ENCODE measurements around the gene CTCFL.
"Not testable (repeated sequence)": the region's sequence is repeated elsewhere in the genome, so short reads cannot be mapped to it uniquely, and the experiment has no call there.

Gene CTCFL

GRCh38 chr20:57483287-57484050 is 41.5 kb downstream of the CTCFL start:
- no peak for DNase-seq (ENCODE audit: low read depth in 2 of 2, low spot score in 1 of 2)

DNA sequence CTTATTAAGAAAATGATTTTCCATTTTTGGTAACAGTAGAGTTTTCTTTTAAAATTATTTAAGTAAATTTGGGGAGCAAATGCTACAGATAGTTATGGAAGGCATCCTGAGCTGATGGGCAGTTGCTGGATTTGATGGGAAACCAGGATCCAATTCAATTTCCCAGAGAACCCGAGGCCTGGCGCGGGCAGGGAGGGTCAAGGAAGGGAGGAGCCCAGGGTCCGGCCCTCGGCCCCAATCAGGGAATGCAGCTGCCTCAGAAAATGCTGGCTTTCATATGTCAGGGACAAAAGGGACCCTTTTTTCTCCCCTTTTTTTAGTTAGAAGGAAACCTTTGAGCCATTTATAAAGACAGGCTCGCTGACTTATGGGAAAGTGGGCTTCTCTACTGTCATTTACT is 42.1 kb downstream of the CTCFL start:
- DNase-seq (ENCODE audit: low read depth in 2 of 2, low spot score in 1 of 2), result no peak

- no peak for DNase-seq (ENCODE audit: low read depth in 2 of 2, low spot score in 1 of 2)
Measured at GRCh38 chr20:57482148-57482547, 42.8 kb downstream of the CTCFL start.

GRCh38 chr20:57481281-57481711 is 43.6 kb downstream of the CTCFL start:
- no peak for DNase-seq (ENCODE audit: low read depth in 2 of 2, low spot score in 1 of 2)

GRCh38 chr20:57480444-57481160 is 44.3 kb downstream of the CTCFL start:
- DNase-seq (ENCODE audit: low read depth in 2 of 2, low spot score in 1 of 2), result no peak

GRCh38 chr20:57479196-57479595 is 45.7 kb downstream of the CTCFL start:
- DNase-seq (ENCODE audit: low read depth in 2 of 2, low spot score in 1 of 2), result no peak

DNA sequence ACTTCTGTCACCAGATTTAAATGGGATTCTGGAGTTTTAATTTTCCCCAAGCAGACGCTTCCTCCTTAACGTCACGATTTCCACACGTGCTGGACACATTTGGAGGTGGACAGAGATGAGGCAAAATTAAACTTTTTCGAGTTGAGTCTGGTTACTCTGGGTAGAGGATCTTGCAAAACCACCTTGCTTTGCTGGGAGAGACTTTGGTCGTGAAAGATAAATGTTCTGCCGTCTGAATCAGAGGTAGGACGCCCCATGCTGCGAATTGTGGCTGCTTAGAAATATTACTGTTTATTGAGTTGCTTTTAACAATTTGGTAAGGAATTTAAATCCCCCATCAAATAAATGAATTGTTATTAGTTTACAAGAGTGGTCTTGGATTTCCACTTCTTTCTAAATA is 46.8 kb downstream of the CTCFL start:
- no peak for DNase-seq (ENCODE audit: low read depth in 2 of 2, low spot score in 1 of 2)

GRCh38 chr20:57476641-57477461 is 48.1 kb downstream of the CTCFL start:
- no peak for DNase-seq (ENCODE audit: low read depth in 2 of 2, low spot score in 1 of 2)

DNA sequence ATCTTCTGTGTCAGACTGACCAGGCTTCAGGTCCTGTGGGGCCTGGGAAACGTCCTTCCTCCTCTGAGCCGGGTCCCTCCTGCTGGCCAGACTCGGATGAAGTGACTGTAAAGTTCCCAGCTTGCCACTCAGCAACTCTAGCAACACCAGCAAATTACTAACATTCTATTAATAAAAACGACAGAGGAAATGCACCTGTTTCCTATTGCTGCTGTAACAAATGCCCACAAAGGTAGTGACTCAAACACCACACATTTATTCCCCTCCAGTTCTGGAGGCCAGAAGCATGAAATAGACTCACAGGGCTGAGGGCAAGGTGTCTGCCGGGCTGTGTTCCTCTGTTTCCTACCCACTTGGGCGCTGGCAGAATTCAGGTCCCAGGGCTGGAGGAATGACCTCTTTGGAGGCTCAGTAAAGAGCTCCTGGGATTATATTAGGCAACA is 48.8 kb downstream of the CTCFL start:
- DNase-seq (ENCODE audit: low read depth in 2 of 2, low spot score in 1 of 2), result no peak

DNA sequence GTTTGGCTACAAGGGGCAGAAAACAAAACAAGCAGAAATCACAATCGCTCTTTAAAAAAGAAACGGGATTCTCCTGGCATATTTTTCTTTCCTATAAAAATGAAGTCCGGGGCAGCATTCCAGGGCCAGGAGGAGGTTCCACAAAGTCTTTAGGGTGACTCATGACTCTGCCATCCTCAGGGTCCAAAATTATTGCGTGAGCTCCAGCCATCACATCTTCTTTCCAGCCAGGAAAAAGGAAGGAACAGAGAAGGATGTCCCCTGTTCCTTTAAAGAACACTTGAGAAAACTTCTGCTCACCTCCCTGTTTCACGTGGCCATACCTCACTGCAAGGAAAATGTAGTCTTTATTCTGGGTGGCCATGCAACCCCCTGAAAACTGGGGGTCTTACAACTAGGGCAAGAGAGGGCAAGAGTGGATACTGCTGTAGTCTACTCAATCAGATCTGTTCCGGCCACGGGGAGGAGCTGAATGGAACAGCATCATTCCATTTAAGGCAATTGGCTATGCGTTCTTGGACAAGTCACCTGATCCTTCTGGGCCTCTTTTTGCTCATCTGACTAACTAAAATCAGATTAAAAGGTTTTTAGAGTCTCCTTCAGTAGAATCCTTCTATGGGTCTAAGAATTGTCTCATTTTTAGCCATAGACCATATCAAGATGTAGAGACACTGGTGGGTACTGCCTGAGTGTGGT is 49.4 kb downstream of the CTCFL start:
- no peak for DNase-seq (ENCODE audit: low read depth in 2 of 2, low spot score in 1 of 2)

DNA sequence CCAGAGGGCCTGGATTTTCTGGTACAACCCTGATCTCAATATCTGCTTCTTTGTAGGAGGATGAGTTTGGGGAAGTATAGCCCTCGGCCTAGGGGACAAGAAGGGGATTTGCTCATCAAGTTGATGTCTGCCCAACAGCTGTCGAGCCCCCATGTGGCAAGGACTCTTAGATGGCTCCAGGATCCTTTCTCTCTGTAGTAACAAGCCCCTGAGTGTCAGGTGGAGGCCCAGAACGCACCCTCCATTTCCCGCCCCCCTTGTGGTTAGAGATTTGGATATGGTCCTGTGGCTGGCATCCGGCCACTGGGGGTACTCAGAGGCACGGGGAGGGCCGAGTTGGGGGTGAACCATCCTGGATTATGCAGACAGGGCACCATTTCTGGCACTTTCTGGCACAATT is 50.1 kb downstream of the CTCFL start:
- no peak for DNase-seq (ENCODE audit: low read depth in 2 of 2, low spot score in 1 of 2)

GRCh38 chr20:57474205-57474604 is 50.7 kb downstream of the CTCFL start:
- no peak for DNase-seq (ENCODE audit: low read depth in 2 of 2, low spot score in 1 of 2)

GRCh38 chr20:57473246-57474048 is 51.5 kb downstream of the CTCFL start:
- no peak for DNase-seq (ENCODE audit: low read depth in 2 of 2, low spot score in 1 of 2)

DNA sequence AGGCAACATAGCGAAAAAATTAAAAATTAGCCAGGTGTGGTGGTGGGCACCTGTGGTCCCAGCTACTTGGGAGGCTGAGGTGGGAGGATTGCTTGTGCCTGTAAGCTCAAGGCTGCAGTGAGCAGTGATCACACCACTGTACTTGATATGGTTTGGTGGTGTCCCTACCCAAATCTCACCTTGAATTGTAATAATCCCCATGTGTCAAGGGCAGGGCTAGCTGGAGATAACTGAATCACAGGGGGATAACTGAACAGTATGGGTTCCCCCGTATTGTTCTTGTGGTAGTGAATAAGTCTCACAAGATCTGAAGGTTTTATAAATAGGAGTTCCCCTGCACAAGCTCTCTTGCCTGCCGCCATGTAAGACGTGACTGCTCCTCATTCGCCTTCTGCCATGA is 52.5 kb downstream of the CTCFL start:
- DNase-seq (ENCODE audit: low read depth in 2 of 2, low spot score in 1 of 2), result not testable (repeated sequence)

DNA sequence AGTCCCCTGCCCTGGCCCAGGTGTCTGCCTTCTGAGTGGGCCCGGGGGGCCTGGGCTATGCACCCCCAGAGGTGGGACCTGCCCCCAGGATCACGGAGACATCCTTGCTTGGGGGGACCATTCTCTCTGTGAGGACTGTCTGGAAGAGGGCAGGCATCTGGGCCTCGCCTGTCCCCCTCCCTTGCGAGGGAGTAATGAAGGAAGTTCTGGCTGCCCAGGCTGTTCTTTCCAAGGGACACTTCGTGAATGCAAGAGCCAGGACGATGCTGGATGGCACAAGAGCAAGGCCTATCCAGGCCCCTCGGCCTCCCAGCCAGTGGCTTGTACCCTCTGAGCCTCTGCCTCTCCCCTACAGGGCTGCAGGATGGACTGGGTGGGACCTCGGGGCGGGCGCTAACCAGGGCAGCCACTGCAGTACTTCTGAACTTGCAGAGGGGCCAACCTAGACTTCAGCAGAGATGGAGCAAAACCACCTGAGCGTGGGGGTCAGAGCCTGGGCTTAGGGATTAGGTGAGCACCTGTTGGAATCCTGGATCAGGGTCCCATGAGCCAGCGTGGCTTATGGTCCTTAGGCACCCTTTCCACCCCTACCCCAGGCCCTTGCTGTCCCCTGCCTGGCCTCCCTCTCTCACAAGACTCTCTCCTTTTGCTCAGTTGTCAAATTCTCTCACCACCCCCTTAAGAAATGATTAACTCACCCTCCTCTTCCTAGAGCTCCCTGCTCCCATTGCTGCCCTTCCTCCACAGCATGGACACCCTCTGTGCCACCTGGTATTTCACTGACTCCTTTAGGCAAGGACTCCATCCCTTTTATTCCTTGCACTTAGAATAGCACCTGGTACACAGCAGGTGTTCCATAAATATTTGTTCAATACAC is 53.2 kb downstream of the CTCFL start:
- no peak for DNase-seq (ENCODE audit: low read depth in 2 of 2, low spot score in 1 of 2)

GRCh38 chr20:57470666-57471495 is 54.1 kb downstream of the CTCFL start:
- DNase-seq (ENCODE audit: low read depth in 2 of 2, low spot score in 1 of 2), result no peak

- DNase-seq (ENCODE audit: low read depth in 2 of 2, low spot score in 1 of 2), result no peak
Measured at GRCh38 chr20:57470212-57470522, 54.8 kb downstream of the CTCFL start.

DNA sequence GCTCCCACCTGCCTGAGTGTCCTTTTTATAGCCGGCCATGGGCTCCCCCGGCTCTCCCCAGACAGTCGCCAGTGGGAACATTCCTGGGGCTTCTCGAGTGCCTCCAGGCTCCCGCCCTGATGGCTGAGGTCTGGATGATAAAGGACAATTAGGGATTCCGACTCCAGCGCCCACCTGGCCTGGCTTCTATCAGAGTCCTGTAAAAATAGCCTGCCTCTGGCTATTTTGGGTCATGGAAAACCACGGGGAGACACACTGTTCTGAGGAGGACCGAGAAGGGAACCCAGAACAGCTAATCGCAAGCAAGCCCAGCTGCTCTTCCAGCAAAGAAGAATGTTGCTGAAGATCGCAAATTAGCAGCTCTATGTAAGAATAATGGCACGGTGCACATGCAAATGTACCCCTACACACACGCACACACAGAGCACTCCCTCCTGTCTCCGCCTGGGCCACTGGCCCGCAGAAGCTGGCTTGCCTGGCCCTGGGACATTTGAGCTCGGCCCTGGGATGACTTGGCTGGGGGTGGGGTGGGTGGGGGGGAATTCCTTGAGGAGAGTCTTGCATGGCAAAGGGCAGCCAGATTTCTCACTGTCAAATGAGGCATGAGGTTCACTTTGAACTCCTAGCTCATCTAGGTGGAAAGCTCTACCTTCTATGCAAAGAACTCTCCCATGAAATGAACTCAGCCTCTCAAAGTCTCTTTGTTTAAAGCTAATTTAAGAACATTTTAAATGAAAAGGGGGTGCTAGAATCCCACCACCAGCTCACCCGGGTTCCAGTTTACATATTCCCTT is 55.3 kb downstream of the CTCFL start:
- DNase-seq (ENCODE audit: low read depth in 2 of 2, low spot score in 1 of 2), result no peak
